Type B pancreatic cell (in vitro differentiated cells): ENCODE results near the gene LHX2. TPM values are rescaled to one million over a fixed set of nuclear protein-coding genes. Genes with fewer than 3 reads are reported as not detected.
A peak's percentile ranks its signal among the peaks of the same experiment; 100 is the strongest.

Experiments used
- DNase-seq: peaks from one replicate; pipeline ENCODE4 v3.0.0; 2021; ENCODE audit warnings: mixed read lengths; ENCODE audit not compliant: unreplicated experiment; ENCODE audit errors: extremely low spot score
- H3K27ac Mint-ChIP-seq: 2 replicates; pipeline ENCODE4 v1.8.0; 2021; ENCODE audit warnings: mild to moderate bottlenecking, mixed read lengths
- H3K27me3 Mint-ChIP-seq: 2 replicates; pipeline ENCODE4 v1.8.0; 2021; ENCODE audit warnings: mixed read lengths
- H3K36me3 Mint-ChIP-seq: 2 replicates; pipeline ENCODE4 v1.8.0; 2021; ENCODE audit warnings: mixed read lengths
- H3K4me1 Mint-ChIP-seq: one replicate; pipeline ENCODE4 v1.8.0; 2021; ENCODE audit warnings: mixed read lengths; ENCODE audit not compliant: unreplicated experiment
- H3K4me3 Mint-ChIP-seq: 2 replicates; pipeline ENCODE4 v1.8.0; 2021; ENCODE audit warnings: mild to moderate bottlenecking, mixed read lengths
- H3K9me3 Mint-ChIP-seq: 2 replicates; pipeline ENCODE4 v1.8.0; 2021; ENCODE audit warnings: mixed read lengths
- CTCF ChIP-seq: fragments of 200-600 bp; sonication (generic); conservative IDR thresholded peaks from 2 replicates; pipeline ENCODE4 v1.5.0; 2021; ENCODE audit warnings: antibody characterized with exemption, mild to moderate bottlenecking
- total RNA-seq: library from RNA; stranded (reverse); gene quantifications from 2 replicates; pipeline ENCODE4 v1.2.1, GENCODE V29; 2021; ENCODE audit warnings: low replicate concordance

LHX2 gene
- total RNA-seq, 1 donor from 2014 or later, result 1.2 TPM

- Mint-ChIP-seq H3K4me3 (peak overlapping the region; percentile 45), H3K27ac (no peak overlapping the region), H3K36me3 (no peaks in the 10 kb centered on the region), H3K27me3 (peaks cover 86% of the 10 kb centered on the region), H3K9me3 (no peaks in the 10 kb centered on the region), H3K4me1 (peaks cover 17% of the 10 kb centered on the region)
- no peak for DNase-seq
- TF ChIP-seq CTCF, result no peak
Observed at GRCh38 chr9:124014211-124014955, 2.8 kb downstream of the LHX2 start.

GRCh38 chr9:124014956-124015660 lies 3.5 kb downstream of the LHX2 start:
- Mint-ChIP-seq H3K36me3 (no peaks in the 10 kb centered on the region), H3K27ac (no peak overlapping the region), H3K4me3 (peak overlapping the region; percentile 70), H3K27me3 (peaks cover 86% of the 10 kb centered on the region), H3K9me3 (no peaks in the 10 kb centered on the region), H3K4me1 (peaks cover 10% of the 10 kb centered on the region)
- DNase-seq, result no peak
- no peak for TF ChIP-seq CTCF

GRCh38 chr9:124015661-124016131 lies 4.1 kb downstream of the LHX2 start:
- TF ChIP-seq CTCF, result no peak
- Mint-ChIP-seq H3K9me3 (no peaks in the 10 kb centered on the region), H3K36me3 (no peaks in the 10 kb centered on the region), H3K27me3 (peaks cover 86% of the 10 kb centered on the region), H3K4me1 (peaks cover 10% of the 10 kb centered on the region), H3K27ac (no peak overlapping the region), H3K4me3 (peak overlapping the region; percentile 70)
- DNase-seq, result no peak

- H3K4me1 Mint-ChIP-seq, result peaks cover 10% of the 10 kb centered on the region
- peak overlapping the region; percentile 53 for H3K27ac Mint-ChIP-seq
- no peak for DNase-seq
- H3K4me3 Mint-ChIP-seq, result peak overlapping the region; percentile 72
- peak; percentile 40 for TF ChIP-seq CTCF
- H3K36me3 Mint-ChIP-seq, result no peaks in the 10 kb centered on the region
- H3K27me3 Mint-ChIP-seq, result peaks cover 89% of the 10 kb centered on the region
- H3K9me3 Mint-ChIP-seq, result no peaks in the 10 kb centered on the region
Observed at GRCh38 chr9:124016175-124017050, 4.8 kb downstream of the LHX2 start.
